ENCODE results near the gene SORT1.
"Not testable (repeated sequence)": the region's sequence is repeated elsewhere in the genome, so short reads cannot be mapped to it uniquely, and the experiment has no call there.

The SORT1 gene

DNA sequence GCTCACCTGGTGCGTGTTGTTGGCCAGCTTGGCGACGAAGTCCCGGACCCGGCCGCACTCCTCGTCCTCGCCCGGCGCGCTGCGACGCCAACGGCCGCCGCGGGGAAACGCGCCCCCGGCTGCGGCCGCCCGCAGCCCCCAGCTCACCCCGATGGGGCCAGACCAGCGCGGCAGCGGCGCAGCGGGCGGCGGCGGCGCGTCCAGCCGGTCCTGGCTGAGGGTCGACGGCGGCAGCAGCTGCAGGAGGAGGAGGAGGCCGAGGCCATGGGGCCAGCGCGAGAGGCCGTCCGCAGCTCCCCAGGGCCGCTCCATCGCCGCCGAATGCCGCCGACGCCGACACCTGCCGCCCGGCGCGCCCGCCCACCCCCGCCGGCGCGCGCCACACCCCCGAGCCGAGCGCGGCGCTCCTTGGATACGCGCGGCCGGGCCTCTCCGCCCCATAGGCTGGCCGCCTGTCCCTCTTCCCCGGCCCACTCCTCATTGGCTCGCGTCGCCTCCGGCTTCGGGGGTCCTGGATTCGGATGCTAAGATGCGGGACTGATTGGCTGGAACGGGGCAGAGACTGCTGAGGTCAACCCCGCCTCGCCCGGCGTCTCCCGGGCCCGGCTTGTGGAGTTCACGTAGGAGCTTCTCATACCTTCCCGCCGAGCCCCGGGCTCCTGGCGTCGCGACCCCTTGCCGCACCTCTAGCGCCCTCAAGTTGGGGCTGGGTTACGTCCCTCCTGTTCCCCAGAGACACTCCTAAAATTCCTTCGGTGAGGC is at the start of gene SORT1:
Gene SORT1 (minus strand): TSS at position 338 of the 762 bp plus-strand sequence. CDS start 26 bp downstream, at position 312.
- Histone ChIP-seq H3K27me3 (replicated peaks; ENCODE audit: control insufficient read depth, insufficient read depth, low read length) (no peaks in the 10 kb centered on the region; the same call in 1 of the 2 replicates), H3K36me3 (ENCODE audit: control insufficient read depth, insufficient read depth, low read length) (peaks cover 2% of the 10 kb centered on the region), H3K4me3 (replicated peaks; ENCODE audit: low read depth, low read length) (peak within 1 kb of the TSS; percentile 18)
- TF ChIP-seq, protein P1, sequence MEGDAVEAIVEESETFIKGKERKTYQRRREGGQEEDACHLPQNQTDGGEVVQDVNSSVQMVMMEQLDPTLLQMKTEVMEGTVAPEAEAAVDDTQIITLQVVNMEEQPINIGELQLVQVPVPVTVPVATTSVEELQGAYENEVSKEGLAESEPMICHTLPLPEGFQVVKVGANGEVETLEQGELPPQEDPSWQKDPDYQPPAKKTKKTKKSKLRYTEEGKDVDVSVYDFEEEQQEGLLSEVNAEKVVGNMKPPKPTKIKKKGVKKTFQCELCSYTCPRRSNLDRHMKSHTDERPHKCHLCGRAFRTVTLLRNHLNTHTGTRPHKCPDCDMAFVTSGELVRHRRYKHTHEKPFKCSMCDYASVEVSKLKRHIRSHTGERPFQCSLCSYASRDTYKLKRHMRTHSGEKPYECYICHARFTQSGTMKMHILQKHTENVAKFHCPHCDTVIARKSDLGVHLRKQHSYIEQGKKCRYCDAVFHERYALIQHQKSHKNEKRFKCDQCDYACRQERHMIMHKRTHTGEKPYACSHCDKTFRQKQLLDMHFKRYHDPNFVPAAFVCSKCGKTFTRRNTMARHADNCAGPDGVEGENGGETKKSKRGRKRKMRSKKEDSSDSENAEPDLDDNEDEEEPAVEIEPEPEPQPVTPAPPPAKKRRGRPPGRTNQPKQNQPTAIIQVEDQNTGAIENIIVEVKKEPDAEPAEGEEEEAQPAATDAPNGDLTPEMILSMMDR (IDR thresholded peaks at IDR 0.05; ENCODE audit: insufficient read depth, low read length, poor library complexity, severe bottlenecking): no peak
- DNase-seq (ENCODE audit: extremely low read depth, insufficient read length): peak; percentile 56

DNA sequence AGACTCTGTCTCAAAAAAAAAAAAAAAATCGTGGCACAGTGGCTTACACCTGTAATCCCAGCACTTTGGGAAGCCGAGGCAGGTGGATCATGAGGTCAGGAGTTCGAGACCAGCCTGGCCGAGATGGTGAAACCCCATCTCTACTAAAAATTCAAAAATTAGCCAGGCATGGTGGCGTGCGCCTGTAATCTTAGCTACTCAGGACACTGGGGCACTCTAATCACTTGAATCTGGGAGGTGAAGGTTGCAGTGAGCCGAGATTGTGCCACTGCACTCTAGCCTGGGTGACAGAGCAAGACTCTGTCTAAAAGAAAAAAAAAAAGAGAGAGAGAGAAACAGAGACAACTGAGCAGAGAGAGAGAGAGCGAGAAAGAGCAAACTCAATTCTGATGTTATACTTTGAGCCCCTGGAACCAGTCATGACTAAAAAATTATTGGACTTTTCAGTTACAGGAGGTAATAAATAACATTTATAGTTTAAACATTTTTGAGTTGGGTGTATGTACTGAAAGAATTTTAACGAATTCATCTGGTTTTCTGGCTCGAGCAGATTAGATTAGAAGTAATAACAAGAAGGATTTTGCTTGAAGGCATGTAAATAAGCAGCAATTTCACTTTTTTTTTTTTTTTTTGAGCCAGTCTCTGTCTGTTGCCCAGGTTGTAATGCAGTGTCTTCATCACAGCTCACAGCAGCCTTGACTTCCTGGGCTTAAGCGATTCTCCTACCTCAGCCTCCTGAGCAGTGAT is 48.4 kb upstream of the SORT1 start:
- not testable (repeated sequence) for DNase-seq (ENCODE audit: extremely low read depth, insufficient read length); H3K27me3 ChIP-seq (replicated peaks; ENCODE audit: control insufficient read depth, insufficient read depth, low read length); H3K4me3 ChIP-seq (replicated peaks; ENCODE audit: low read depth, low read length); H3K36me3 ChIP-seq (ENCODE audit: control insufficient read depth, insufficient read depth, low read length)

DNA sequence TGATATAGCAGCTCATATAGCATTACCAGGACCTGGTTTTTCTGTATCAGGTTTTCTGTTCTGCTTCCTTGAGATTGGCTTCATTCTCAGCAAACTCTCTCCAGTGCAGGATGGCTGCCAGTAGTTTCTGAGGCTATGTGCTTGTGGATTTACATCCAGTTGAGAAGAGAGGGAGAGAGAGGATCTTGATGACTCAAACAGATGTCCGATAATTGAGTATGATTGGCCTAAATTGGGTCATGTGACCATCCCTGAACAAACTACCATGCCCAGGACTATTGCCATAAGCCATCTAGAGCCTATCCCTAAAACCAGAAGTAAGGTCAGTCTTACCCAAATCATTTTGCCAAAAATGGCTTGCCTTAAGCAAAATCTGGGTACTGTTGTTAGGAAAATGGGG is 46.6 kb upstream of the SORT1 start:
- H3K36me3 ChIP-seq (ENCODE audit: control insufficient read depth, insufficient read depth, low read length): no peaks in the 10 kb centered on the region
- H3K4me3 ChIP-seq (replicated peaks; ENCODE audit: low read depth, low read length): no peak overlapping the region
- TF ChIP-seq, protein P1 (IDR thresholded peaks at IDR 0.05; ENCODE audit: insufficient read depth, low read length, poor library complexity, severe bottlenecking): no peak
- no peak for DNase-seq (ENCODE audit: extremely low read depth, insufficient read length)
- H3K27me3 ChIP-seq (replicated peaks; ENCODE audit: control insufficient read depth, insufficient read depth, low read length): no peaks in the 10 kb centered on the region; the same call in 1 of the 2 replicates

DNA sequence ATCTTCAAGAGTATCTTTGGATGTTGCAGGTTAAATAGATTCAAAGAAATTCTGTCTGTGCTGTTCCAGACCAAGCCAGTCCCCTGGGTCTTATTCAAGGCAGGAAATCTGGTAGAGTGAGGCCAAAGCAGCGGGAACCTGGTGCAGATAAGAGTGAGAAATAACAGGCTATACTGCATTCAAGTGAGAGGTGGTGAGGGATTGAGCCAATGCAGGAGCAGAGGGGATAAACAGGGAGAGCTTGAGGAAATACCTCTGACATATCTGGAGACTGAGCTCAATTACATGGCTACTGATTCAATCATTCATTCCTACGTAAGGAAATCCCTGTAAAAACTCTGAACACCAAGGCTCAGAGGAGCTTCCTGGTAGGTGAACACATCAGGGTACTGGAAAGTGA is 45.8 kb upstream of the SORT1 start:
- no peak for DNase-seq (ENCODE audit: extremely low read depth, insufficient read length)
- Histone ChIP-seq H3K4me3 (replicated peaks; ENCODE audit: low read depth, low read length) (no peak overlapping the region), H3K27me3 (replicated peaks; ENCODE audit: control insufficient read depth, insufficient read depth, low read length) (no peaks in the 10 kb centered on the region; the same call in 1 of the 2 replicates), H3K36me3 (ENCODE audit: control insufficient read depth, insufficient read depth, low read length) (no peaks in the 10 kb centered on the region)
- TF ChIP-seq, protein P1 (IDR thresholded peaks at IDR 0.05; ENCODE audit: insufficient read depth, low read length, poor library complexity, severe bottlenecking): no peak

DNA sequence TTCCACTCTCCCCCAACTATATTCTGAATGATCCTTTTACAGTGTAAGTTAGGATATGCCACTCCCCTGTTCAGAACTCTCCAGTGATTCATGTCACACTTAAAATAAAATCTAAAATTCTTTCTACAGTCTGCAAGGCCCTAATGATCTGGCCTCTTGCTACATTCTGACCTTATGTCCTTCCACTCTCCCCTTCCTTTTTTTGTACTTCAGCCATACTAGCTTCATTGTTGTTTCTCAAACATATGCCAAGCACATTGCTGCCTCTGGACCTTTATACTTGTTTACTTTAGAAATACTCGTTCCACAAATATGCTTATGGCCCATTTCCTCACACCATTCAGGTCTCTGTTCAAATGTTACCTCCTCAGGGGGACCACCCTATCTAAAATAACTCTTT is 43.4 kb upstream of the SORT1 start:
- H3K27me3 ChIP-seq (replicated peaks; ENCODE audit: control insufficient read depth, insufficient read depth, low read length): no peaks in the 10 kb centered on the region; the same call in 1 of the 2 replicates
- no peak overlapping the region for H3K4me3 ChIP-seq (replicated peaks; ENCODE audit: low read depth, low read length)
- no peaks in the 10 kb centered on the region for H3K36me3 ChIP-seq (ENCODE audit: control insufficient read depth, insufficient read depth, low read length)
- TF ChIP-seq, protein P1 (IDR thresholded peaks at IDR 0.05; ENCODE audit: insufficient read depth, low read length, poor library complexity, severe bottlenecking): no peak
- no peak for DNase-seq (ENCODE audit: extremely low read depth, insufficient read length)

DNA sequence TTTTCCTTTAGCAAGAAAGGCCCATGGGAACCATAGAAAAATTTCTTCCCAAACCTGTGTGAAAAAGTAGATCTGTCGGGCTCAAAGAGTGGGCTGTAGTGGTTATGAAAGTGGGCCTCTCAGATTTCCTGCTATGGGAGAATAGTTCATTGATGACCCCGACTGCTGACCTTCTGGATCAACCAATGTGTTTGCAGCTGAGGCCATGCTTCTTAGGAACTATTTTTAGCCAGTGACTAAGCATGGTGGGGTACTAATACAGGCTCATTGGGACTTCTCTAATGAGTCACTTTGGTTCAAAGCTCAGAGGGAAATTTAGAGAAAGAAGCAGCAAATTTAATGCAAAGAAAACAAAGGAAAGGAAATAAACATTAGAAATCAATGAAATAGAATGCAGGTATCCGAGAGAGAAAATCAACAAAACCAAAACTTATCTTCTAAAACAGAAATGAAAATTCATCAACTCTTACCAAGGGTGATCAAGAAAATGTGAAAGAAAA is 41.1 kb upstream of the SORT1 start:
- TF ChIP-seq, protein P1 (IDR thresholded peaks at IDR 0.05; ENCODE audit: insufficient read depth, low read length, poor library complexity, severe bottlenecking): no peak

More for the DNA sequence above, 41.1 kb upstream of the SORT1 start:
- DNase-seq (ENCODE audit: extremely low read depth, insufficient read length): no peak
- Histone ChIP-seq H3K27me3 (replicated peaks; ENCODE audit: control insufficient read depth, insufficient read depth, low read length) (no peaks in the 10 kb centered on the region; the same call in 1 of the 2 replicates), H3K36me3 (ENCODE audit: control insufficient read depth, insufficient read depth, low read length) (no peaks in the 10 kb centered on the region), H3K4me3 (replicated peaks; ENCODE audit: low read depth, low read length) (no peak overlapping the region)

Data from GM06990 (cell line).